ENCODE measurements around the gene BDH1. TPM values are rescaled to one million over a fixed set of nuclear protein-coding genes. Genes with fewer than 3 reads are reported as not detected.

The BDH1 gene
- total RNA-seq, 1 donor from 2014 or later: 56.3 TPM

- DNase-seq (peak; percentile 16), ATAC-seq (no peak)
- intact Hi-C loops (cut with micrococcal nuclease): loop anchor here (10.0 kb wide), 1 partner anchor 288 kb away; no protein-coding TSS in a partner anchor
Measured at GRCh38 chr3:197512691-197513571, 42.8 kb downstream of the BDH1 start.

DNA sequence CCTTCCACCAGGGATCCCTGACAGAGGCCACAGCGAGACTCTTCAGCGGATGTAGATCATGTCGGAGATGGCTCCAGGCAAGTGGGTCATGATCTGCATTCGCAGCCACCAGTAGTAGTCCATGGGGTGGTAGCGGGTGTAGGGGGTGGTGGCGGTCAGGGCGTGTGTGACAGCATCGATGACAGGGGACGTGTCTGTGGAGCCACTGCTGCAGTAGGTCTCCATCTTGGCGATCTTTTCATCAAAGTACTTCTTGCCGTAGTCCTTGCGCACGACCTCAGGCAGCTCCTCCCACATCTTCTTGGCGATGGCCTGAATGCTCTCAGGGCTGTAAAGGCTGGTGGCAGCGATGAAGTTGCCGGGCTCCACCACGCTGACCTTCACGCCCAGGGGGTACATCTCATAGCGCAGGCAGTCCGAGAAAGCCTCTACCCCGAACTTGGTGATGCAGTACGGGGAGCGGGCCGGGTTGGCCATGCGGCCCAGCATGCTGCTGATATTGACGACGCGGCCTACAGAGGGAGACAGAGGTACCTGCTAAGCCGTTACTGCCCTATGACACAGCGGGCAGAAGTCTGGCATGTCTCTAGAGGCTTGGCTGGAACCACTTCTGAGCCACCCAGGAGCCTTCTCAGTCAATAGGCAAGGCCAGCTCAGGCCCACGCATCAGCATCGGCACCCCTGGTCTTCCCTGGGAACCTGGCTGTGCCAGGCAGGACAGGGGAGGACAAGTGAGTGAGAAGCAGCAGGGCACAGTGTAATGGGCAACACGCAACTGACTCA, 43.7 kb downstream of the BDH1 start:
- DNase-seq (no peak), ATAC-seq (no peak)
- intact Hi-C loops (cut with micrococcal nuclease): loop anchor here (10.0 kb wide), 1 partner anchor 287 kb away; no protein-coding TSS in a partner anchor

DNA sequence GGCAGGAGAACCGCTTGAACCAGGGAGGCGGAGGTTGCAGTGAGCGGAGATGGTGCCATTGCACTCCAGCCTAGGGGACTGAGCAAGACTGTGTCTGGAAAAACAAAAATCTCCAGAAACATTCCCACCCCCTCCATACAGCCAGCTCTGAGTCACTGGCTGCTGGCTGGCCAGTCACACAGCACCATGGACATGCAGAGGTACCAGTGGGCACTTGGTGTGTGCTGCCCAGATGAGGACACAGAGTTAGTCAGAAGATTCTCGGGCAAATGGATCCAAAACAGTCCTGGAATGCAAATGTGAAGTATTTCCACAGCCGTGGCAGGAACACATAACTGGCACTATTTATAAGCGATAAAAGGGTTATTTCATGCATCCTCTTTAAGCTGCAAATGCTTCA, 44.6 kb downstream of the BDH1 start:
- intact Hi-C loops (cut with micrococcal nuclease): loop anchor here (10.0 kb wide), 1 partner anchor 286 kb away; no protein-coding TSS in a partner anchor
- ATAC-seq (no peak), DNase-seq (no peak)

GRCh38 chr3:197510642-197511018, 45.1 kb downstream of the BDH1 start:
- intact Hi-C loops (cut with micrococcal nuclease): loop anchor here (10.0 kb wide), 1 partner anchor 286 kb away; no protein-coding TSS in a partner anchor
- ATAC-seq (no peak), DNase-seq (no peak)

GRCh38 chr3:197508924-197509775, 46.6 kb downstream of the BDH1 start:
- DNase-seq (no peak), ATAC-seq (peak; percentile 5)
- intact Hi-C loops (cut with micrococcal nuclease): no loop called here

GRCh38 chr3:197508461-197508860, 47.3 kb downstream of the BDH1 start:
- intact Hi-C loops (cut with micrococcal nuclease): no loop called here
- ATAC-seq (no peak), DNase-seq (no peak)

DNA sequence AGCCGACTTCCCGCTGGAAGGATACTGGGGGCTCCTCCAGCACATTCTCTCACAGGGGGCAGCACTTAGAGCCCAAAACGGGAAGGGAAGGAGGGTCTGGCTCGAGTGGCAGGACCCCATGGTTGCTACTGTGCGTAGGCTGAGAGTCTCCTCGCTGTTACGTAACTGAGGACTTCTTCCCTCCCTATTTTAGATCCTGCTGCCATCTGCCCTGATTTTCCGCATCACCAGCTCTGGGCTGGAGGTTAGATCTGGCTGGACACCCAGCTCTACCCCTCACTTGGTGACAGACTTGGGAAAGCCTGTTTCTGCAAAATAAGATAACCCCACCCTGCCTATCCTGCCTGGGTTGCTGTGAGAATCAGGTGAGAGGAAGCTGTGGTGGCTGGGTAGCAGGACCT, 47.7 kb downstream of the BDH1 start:
- intact Hi-C loops (cut with micrococcal nuclease): no loop called here
- ATAC-seq: no peak
- no peak for DNase-seq

- no peak for ATAC-seq
Measured at GRCh38 chr3:197507541-197507940, 48.2 kb downstream of the BDH1 start.

DNA sequence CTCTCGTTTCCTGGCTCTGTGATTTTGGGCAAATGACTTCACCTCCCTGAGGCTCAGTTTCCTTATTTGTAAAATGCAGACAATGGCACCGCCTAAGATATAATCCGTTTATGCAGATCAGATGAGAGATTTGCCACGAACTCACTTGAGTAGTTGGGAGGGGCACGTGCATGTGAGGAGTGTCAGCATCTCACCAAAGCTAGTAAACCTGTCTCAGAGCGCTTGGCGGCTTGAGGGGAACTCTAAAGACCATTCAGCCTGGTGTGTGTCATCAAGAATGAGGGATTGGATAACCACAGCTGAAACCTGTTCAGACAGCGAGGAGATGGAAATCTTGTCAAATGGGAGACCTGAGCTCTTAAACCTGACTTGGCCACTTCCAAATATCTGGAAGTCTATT, 48.7 kb downstream of the BDH1 start:
- intact Hi-C loops (cut with micrococcal nuclease): no loop called here
- DNase-seq: no peak
- no peak for ATAC-seq

More at GRCh38 chr3:197507541-197507940, 48.2 kb downstream of the BDH1 start:
- intact Hi-C loops (cut with micrococcal nuclease): no loop called here
- no peak for DNase-seq

- intact Hi-C loops (cut with micrococcal nuclease): no loop called here
- DNase-seq: no peak
- no peak for ATAC-seq
Measured at GRCh38 chr3:197505796-197506548, 49.8 kb downstream of the BDH1 start.

GRCh38 chr3:197504641-197505121, 51.1 kb downstream of the BDH1 start:
- intact Hi-C loops (cut with micrococcal nuclease): no loop called here
- ATAC-seq (no peak), DNase-seq (no peak)

- intact Hi-C loops (cut with micrococcal nuclease): no loop called here
- ATAC-seq (no peak), DNase-seq (no peak)
Measured at GRCh38 chr3:197504229-197504628, 51.5 kb downstream of the BDH1 start.

DNA sequence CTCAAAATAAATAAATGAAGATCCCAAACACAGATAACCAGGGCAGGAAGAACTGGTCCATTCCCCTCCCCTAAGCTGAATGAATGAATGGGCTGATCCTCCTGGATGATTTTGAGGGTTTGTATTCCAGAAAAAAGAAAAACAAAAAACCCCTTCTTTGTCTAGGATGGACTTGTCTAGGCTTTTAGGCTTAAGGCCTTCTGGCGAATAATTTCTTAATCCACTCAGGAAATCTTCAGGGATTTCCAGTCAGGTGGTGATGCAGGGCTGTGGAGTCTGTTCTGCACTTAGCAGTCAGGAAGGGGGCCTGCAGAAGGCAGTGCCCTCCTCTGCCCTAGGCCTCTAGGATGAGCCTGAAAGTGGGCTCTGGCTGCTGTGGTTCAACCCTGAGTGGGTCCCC, 52.1 kb downstream of the BDH1 start:
- intact Hi-C loops (cut with micrococcal nuclease): no loop called here
- no peak for ATAC-seq
- no peak for DNase-seq

DNA sequence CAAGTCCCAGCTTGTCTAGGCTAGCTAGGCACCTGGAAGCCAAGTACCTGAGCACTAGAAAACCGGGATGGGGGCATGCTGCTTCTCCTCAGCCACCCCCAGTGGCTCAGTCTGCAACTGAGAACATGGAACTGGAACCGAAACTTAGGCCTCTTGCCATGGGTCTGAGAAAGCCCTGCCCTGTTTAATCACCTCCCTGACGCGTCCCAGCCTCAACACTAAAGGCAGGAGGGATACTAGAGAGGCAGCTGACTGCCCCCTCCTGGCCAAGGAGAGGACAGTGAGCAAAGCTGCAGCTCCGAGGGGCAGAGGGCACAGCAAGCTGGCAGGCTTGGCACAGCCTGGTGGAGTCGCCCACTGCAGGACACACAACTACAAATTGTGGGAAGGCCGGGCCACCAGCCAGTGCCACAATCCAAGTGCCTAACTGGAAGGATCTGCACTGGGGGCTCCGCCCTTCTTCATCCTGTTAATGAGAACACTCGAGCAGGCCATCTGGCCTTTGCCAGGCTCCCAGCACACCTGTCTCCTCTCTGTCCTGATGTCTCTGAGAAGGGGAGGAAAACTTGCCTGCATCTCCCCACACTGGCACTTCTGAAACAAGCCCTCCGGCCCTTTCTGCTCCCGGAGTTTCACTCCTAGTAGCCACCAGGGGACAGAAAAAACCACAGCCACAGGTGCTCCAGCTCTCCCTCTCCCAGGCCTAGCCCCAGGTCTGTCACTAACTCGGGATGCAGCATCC, 53.7 kb downstream of the BDH1 start:
- peak; percentile 57 for ATAC-seq
- DNase-seq: no peak
- intact Hi-C loops (cut with micrococcal nuclease): no loop called here

DNA sequence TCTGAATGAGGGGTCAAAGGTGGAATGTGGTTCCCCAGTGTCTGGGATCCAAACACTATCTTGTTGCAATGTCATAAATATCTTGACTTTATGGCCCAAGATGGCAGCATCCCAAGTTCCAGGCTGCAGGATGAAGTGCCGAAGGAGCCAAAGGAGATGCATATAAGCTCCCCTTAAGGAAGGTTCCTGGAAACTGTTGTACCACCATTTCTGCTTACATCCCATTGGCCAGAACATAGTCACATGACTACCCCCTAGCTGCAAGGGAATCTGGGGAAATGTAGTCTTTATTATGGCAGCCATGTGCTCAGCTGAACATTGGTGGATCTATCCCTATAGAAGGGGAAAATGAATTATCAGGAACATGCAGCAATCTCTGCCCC, 54.3 kb downstream of the BDH1 start:
- intact Hi-C loops (cut with micrococcal nuclease): no loop called here
- DNase-seq: no peak

DNA sequence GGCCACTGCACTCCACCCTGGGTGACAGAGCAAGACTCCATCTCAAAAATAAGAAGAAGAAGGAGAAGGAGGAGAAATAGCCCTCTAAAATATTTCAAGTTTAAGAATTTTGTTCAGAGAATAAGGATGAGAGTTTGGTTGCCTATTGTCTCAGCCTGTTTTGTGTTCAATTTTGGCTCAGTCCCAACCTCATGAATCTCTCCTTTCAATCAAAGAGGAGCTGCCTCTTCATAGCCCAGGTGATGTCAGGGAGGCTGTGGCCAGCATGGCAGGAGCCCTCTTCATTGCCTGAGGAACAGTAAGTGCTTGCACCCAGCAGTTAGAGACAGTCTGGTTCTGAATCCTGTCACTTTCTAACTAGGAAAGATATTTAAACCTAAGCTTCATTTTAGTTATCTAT, 55.0 kb downstream of the BDH1 start:
- ATAC-seq (no peak), DNase-seq (no peak)
- intact Hi-C loops (cut with micrococcal nuclease): no loop called here

More for the DNA sequence above, 54.3 kb downstream of the BDH1 start:
- ATAC-seq: no peak

- intact Hi-C loops (cut with micrococcal nuclease): no loop called here
- DNase-seq (no peak), ATAC-seq (no peak)
Measured at GRCh38 chr3:197499427-197499826, 56.3 kb downstream of the BDH1 start.
